NCI-H226 (cell line): ENCODE data around the gene RTN4R.
A peak's percentile ranks its signal among the peaks of the same experiment; 100 is the strongest.

Source experiments
- DNase-seq: peaks from one replicate; pipeline ENCODE4 v3.0.0-alpha.2; 2015

The RTN4R gene

DNA sequence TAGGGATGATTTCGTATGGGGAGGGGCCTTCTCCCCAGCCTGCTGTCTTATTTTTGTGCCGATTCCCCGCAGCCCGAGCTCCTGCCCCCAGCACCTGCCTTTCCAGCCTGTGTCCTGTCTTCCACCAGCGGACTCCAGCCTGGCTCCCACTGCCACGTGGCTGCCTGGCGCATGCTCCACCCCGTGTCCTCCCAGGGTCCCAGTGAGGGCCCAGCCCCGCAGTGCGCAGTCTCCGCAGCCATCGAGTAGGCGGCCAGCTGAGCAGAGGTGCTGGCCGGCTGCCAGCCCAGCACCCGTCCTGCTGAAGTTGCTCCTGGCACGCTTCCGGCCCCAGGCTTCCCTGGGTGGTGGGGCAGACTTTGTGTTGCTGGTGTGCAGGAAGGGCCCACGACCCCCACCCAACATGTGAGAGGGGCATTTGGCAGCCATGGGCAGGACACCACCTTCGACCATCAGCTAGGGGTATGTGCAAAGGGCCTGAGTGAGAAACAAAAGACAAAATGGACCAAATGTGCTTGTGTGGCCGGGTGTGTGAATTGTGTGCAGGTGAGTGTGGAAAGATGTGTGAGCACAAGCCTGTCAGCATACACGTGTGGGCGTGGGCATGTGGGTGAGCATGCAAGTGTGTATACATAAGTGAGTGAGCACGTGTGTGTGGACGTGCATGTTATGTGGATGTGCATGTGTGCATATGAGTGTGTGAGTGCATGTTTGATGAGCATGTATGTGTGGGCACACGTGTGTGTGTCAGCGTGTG lies 55.9 kb downstream of the RTN4R start:
- DNase-seq: no peak

DNA sequence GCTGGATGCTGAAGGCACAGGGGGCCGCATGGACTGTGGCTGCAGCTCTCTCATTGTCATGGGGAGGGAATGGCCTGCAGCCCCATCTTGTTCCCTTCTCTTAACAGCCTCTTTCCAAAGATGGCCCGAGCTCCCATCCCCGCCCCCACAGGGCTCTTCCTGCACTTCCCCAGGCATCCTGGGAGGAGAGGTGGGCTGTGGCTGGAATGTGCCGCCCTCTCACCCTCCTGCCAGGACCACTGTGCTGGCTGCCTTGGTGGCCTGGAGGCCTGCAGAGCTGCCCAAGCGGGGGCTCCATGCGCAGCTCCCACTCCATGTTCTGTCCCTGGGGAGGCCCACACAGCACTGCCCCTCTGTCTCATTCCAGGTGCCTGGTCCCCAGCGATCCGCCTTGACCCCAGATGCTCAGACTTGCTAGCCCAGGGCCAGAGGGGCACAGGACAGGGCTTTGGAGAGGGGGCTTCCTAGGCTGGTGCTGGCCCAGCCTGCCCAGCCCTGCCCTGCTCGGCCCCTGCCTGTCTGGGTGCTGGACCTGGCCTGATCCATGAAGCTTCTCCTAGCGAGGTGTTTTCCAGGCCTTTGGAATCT lies 56.6 kb downstream of the RTN4R start:
- DNase-seq: no peak

DNA sequence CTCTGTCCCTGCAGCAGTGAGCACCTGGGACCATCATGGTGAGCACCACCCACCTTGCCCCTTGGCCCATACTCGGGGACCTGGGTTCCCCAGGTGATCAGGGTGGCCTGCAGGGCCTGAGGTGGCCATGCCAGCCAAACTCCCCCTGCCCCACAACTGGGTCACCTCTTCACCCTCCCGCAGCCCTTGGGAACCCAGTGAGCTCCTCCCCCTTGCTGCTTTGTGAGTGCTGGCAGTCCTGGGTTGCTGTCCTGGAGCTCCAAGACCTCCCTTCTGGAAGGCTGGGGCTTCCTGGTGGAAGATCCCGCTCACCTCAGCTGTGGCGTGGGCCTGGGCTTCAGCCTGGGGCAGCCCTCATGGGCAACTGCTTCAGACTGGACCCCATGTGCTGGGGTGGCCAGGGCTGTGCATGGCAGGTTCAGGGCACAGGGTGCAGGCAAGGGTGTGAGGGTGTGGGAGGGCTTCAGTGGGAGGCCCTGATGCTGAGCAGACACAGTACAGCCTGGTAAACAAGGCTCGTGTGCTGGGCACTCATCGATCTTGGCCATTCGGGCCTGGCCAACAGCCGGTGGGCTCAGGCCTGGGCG lies 57.6 kb downstream of the RTN4R start:
- no peak for DNase-seq

DNA sequence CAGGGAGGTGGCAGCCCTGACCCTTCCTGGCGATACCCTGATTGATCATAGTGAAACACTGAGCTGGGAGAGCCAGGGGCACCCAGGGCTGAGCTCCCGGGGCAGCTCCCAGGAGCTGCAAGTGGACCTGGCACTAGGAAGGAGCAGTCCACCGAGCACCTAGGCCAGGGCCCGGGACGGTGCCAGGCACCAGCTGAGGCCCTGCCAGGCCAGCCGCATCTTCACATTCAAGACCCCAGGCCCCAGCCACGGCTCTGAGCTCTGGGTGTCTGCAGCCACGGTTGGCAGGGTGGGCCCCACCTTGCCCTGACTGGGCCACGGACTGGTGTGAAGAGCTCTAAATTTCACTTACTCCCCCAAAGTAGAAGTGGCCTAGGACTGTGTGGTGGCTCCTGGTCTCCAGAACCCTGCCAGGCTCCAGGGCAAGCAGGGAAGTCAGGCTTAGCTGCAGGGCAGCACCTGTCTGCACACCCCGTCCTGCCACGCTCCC lies 58.3 kb downstream of the RTN4R start:
- DNase-seq: no peak

DNA sequence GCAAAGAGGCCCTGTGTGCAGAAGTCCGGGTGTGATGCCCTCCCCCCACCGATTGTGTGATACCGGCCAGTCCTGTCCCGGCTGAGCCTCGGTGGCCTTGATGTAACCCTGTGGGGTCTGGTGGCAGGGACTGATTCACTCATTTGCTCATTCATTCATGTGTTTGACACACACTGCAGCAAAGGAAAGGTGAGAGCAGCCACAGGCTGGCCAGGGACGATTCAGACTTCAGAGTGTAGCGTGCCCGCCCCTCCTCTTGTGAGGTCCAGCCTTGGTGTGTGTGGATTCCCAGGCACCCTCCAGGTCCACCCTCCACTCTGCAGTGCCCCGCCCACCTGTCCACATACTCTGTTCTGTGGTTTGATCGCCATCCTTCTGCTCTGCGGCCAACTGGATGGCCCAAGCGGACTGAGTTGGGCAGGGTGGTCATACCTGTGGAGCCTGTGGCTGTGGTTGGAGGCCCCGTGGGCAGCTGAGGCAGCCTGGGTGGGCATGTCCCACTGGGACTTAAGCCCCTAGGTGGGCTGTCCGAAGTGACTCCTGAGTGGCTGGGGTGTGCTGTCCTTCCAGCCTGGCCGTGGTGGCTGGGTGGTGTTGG lies 59.3 kb downstream of the RTN4R start:
- no peak for DNase-seq

DNA sequence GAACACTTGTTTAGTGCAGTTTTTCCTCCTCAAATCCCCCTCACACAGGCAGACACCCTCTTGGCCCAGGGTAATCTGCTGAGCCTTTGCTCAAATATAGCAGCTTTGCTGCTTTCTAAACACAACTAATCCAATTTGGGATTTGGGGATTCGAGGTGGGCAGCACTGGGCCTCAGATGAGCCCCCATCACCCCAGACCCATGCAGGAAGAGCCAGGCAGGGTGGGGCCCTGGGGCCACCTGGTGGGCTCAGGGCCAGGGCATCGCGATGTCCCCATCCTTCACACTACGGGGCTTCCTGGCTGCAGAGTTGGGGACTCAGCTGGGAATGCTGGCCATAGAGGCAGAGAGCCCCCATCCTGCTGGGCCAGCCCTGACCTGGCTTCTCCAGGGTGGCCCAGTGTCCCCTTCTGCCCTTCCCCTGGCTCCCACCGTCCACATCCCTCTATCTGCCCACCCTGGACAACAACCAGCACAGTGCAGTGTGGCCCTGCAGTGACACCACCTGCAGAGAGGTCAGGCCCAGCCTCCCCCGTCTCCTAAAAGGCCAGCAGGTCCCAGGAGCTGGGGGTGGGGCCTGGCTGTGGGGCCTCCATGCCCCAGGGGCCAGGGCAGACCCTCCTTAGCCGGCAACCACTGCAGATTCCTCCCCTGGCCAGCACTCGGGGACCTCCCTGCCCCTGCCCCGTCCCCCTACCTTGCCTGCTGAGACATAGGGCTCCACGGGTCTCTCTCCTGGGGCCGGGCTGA lies 60.7 kb downstream of the RTN4R start:
- DNase-seq: no peak

DNA sequence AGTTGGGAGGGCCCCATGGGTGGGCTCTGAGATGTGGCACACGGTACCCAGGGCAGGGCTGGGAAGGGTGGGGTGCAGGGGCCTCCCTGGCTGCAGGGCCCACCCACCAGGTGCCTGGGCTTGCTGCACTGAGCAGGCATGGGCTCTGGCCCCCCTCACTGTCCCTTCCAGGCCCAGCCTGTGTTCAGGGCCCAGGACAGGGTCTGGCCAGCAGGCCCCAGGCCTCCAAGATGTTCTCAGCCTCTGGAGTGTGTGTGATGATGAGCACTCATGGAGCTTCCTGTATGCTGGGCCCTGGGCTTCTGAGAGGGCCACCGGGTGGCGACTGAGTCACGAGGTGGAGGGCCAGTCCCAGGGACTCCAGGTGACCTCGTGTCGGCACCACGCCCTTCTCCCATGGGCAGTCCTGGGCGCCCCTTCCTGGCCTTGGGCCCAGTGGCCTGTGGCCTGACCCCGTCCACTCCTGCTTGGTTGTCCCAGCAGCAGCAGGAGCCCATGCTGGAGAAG lies 61.4 kb downstream of the RTN4R start:
- DNase-seq: no peak

DNA sequence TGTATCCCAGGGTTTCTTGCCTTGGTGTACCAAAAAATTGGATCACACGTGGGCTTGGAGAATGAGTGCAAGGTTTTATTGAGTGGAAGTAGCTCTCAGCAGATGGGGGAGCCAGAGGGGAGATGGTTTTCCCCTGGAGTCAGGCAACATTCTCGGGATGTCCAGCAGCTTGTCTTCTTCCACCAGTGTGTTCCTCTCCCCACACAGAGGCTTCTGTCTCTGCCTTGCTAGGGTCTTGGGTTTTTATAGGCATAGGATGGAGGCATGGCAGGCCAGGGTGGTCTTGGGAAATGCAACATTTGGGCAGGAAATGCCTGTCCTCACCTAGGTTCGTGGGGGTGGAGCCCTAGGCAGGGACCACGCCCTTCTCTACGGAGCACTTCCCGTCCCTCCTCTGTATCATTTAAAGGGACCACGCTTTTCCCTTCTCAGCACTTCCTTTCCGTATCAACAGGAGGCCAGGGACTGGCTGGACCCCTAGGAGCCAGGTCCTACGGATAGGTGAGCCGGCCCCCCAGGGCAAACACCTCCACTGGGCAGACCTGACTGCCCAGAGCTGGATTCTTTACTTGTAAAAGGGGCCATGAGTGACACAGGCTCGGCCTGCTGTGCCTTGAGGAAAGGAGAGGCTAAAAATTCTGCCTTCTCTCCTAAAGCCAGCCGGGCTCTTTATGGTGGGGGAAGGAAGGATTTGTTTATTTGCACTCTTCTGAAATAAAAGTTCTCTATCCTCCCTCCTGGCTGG lies 62.0 kb downstream of the RTN4R start:
- DNase-seq: peak; percentile 54

DNA sequence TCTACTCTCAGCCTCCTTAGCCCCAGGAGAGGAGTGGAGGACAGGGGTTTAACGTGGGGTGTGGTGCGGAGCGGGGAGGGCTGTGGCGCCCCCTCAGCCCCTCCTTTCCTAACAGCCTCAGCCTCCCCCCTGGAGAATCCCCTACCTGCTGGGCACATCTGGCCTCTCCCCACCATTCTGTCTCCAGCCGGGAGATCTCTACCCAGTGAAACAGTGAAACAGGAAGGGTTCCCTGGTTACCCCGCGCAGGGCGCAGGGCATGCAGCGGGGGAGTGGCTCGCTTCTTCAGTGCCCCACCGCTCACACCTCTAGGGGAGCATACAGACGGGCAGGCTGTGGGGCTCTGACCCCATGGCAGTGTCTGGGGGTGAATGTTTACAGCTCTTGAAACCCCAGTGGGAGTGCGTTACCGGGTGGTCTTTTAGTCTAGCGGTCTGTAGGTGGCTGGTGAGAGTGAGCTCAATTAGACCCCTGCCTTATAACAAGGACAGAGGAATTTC lies 62.6 kb downstream of the RTN4R start:
- no peak for DNase-seq

DNA sequence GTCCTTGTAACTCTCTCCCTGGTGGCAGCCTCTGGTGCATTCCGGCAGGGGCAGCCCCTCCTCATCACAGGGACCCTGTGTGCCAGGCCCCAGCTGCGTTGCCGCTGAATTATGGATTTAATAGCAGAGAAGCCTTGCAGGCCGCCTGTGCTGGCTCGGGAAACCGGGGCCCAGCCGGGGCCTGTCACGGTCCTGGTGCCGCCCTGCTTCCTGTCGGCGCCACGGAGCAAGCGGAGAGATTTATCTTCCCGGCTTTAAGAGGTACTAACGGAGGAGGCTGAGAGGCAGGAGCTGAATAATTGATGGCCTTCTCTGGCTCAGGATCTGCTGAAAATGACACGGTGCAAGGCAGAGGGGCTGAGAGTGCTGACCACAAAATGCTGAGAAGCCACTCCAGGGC lies 63.3 kb downstream of the RTN4R start:
- DNase-seq: no peak

DNA sequence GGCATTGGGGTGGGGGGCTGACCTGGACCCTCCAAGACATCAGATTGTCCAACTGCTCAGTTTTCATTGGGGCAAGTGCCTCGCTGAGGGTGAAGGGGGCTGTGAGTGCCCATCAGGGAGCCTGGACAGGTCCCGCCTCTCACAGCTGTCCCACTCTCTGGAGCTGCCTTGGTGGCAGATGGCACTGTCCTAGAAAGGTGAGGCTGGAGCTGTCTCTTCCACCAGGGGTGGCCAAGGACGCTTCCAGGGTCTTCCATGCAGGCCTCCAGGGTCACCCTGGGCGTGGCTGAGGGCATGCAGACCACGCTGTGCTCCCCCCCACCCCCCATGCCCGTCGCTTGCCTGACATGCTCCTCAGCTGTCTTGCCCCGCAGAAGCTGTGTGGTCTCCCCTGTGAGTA lies 63.8 kb downstream of the RTN4R start:
- no peak for DNase-seq

DNA sequence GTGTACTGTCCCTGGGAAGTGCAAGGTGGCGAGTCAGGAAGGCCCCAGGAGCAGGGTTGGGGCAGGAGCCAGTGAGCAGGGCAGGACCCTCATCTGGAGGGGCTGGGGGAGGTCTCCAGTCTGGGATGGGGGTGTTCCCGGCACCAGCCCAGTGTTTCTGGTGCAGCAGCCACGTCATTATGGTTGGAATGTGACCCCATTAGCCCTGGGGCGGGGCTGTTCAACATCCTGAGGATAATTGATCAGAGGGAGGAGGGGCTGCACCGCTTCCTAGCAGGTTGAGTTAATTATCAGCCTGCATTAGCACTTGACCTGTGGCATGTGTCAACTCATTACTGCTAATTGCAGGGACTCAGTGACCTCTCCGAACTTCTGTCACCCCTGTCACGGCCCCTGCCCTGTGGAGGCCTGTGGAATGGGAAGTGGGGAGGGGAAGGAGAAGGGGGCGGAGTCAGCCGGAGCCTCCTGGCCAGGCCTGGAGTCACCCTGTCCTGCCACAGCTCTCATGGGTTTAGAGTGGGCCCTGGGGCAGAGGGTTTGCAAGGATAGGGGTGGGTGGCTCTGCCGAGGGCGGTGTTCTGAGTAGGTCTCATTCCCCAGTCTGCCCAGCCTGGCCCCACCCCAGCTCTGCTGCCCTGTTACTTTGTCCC lies 64.4 kb downstream of the RTN4R start:
- DNase-seq: no peak

DNA sequence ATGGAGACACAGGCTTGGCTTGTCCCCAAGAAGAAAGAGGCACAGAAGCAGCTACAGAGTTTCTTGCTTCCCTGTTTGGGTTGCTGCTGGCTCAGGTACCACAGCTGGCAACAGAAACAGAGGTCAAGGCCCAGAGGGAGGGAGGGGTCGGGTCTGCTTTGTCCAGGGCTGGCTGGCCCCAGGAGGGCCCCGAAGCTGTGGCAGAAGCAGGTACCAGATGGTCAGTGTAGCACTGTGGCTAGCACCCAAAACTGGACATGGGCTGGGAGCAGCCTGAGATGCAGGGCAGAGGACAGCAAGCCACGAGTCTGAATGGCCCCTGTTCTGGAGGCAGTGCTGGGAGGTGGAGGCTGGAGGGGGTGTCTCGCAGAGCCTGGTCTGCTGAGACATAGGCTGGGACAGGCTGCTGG lies 65.0 kb downstream of the RTN4R start:
- DNase-seq: no peak

DNA sequence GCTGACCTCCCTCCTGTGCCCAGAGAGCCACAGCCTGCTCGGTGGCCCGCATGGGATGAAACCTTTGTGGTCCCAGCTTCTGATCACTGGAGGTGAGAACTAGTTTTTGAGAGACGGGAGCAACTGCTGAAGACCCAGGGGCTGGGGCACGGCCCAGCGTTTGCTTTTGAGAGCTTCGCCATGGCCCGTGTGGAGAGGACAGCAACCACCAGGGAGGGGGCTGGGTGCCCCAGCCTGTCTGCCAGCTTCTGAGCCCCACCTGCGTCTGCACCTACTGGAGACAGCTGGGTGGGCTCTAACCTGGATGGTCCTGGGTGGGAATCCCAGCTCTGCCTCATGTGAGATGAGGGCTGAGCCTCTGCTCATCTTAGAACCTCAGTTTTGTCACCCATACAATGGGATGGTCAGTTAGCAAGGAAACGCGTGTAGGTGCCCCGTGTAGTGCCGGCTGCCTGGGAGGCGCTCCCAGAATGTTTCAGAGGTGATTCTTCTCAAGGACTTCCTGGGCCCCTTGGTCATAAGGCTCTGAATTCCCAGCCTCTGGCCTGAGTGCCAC lies 66.2 kb downstream of the RTN4R start:
- DNase-seq: no peak

DNA sequence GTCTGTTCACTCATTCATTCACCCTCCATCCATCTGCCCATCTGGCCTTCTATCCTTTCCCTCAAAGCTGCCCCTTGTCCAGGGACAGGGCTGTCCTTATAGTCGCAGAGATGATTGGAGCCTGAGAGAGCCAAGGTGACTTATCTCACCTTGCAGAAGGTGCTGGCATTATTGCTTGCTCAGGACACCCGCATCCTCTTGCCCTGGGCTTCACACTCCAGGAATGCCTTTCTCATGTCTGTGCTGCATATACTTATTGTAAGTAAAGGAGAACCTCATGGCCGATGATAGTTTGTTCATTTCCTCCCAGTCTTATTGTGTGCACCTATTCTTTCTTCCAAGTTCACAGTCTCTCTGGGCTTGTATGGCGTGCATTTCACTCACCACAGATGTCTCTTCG lies 68.2 kb downstream of the RTN4R start:
- no peak for DNase-seq

DNA sequence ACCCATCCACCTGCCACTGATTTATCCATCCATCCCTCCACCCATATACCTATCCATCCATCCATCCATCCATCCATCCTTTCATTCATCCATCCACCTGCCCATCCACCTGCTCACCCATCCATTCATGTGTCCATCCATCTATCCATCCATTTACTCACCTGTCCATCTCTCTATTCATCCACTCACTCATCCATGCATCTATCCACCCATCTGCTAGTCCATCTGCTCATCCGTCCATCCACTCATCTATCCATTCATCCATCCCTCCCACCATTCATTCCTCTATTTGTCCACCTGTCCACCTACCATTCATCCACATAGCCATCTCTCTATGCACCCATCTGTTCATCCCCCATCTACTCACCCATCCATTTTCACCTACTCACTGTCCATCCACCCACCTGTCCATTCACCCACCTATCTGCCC lies 68.7 kb downstream of the RTN4R start:
- DNase-seq: no peak

DNA sequence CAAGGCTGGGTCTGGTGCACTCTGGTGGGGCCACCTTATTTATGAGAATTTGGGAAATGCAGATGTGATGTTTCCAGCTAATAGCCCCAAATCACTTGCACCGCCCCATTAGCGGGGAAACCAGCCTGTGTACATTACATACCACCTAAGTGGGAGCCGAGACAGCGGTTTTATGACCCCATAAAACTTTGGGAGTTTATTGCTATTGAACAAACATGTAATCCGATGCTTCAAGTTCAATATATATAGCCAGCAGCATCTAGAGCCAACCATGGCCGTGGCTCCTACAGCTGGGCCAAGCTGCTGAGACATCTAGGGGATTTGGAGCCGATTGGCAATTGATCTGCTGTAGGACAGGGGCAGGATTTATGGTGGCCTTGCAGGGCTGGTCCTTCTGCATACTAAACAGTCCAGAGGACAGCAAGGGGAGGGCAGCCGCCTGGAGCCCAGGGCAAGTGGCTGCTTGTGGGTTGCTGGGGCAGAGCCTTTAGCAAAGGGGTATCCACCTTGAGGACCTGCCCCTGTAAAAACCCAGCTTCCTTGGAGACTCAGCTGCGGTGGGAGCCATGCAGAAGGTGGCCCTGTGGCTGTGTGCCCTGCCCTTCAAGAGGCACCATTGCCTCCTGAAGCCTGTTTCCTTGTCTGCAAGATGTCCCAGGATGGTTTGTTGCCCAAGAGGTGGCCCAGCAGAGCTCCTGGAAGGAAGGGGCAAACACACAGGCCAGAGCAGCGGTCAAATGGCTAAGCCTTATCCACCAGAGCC lies 69.4 kb downstream of the RTN4R start:
- DNase-seq: no peak

DNA sequence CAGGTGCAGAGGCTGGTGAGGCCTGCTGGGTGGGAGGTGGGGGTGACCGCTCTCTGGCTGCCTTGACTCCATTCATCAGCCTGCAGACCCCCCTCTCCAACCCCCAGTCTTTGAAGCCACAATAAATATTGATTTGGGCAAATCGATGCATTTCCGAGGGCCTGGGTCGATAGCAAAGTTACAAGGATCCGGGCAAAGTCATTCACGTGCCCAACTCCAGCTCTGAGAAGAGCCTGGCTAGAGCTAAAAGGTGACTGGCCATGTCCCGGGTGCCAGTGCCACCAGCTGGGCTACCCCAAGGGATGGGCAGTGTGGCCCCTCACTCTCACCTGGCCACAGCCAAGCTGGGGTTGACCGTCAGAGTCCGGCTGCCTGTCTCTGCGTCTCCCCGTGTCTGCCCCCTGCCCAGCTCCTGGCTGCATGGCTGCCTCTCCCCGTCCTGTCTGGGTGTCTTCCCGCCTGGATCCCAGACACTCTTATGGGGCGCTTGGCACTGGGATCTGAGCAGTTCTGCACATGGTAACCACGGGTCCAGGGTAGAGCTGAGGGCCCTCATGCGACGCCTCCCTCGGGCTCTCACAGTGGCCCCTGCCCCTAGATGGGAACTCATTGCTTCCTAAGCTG lies 70.6 kb downstream of the RTN4R start:
- DNase-seq: no peak

DNA sequence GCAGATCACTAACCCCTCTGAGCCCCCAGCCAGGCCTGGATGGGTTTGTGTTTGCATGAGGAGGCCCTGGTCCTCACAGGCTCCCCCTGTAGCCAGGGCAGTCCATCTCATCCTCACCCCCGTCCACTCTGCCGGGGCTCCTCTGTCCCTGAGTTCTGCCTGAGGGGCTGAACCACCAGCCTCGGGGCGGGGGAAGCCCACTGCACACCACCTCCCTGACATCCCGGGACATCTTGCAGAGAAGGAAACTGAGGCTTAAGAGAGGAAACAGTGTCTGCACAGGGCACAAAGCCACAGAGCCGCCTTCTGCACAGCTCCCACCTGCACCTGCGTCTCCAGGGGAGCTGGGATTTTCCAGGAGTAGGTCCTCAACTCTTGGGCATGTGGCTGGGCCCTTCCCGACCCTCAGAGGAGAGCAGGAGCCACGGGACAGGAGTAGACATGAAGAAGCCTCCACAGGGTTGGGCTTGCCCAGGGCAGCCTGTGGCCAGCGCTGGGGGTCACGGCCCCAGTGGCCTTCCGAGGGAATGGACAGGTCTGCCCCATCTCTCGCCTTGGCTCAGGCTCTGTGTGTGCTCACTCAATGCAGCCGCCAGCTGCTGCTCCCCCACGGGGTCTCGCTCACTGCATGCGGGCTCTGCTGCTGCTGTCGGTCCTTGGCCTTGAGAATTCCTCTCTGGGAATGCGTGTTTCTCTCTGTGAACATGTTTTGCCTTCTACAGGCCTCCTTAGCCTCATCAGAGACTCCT lies 71.8 kb downstream of the RTN4R start:
- DNase-seq: no peak
